Non-pigmented ciliary epithelial cell (primary cell): ENCODE data around the gene FSD1L.
A peak's percentile ranks its signal among the peaks of the same experiment; 100 is the strongest.
"Not testable (repeated sequence)": the region's sequence is repeated elsewhere in the genome, so short reads cannot be mapped to it uniquely, and the experiment has no call there.

ENCODE experiments used
- DNase-seq: peaks from one replicate; pipeline ENCODE4 v3.0.0-alpha.2; 2010; ENCODE audit warnings: low read depth

FSD1L gene

GRCh38 chr9:105485131-105485530 lies 37.3 kb downstream of the FSD1L start:
- DNase-seq, result no peak

GRCh38 chr9:105496826-105497225 lies 49.0 kb downstream of the FSD1L start:
- DNase-seq, result no peak

GRCh38 chr9:105497704-105498103 lies 49.9 kb downstream of the FSD1L start:
- no peak for DNase-seq

- DNase-seq, result no peak
Observed at GRCh38 chr9:105500108-105500766, 52.4 kb downstream of the FSD1L start.

GRCh38 chr9:105501414-105501813 lies 53.6 kb downstream of the FSD1L start:
- no peak for DNase-seq

- DNase-seq, result no peak
Observed at GRCh38 chr9:105502276-105502675, 54.4 kb downstream of the FSD1L start.

- no peak for DNase-seq
Observed at GRCh38 chr9:105503881-105504280, 56.0 kb downstream of the FSD1L start.

- no peak for DNase-seq
Observed at GRCh38 chr9:105507096-105507790, 59.4 kb downstream of the FSD1L start.

- no peak for DNase-seq
Observed at GRCh38 chr9:105508530-105508929, 60.7 kb downstream of the FSD1L start.

GRCh38 chr9:105510024-105510423 lies 62.2 kb downstream of the FSD1L start:
- DNase-seq, result peak; percentile 83

GRCh38 chr9:105511446-105511845 lies 63.6 kb downstream of the FSD1L start:
- no peak for DNase-seq

- no peak for DNase-seq
Observed at GRCh38 chr9:105515811-105516413, 68.1 kb downstream of the FSD1L start.

- not testable (repeated sequence) for DNase-seq
Observed at GRCh38 chr9:105519710-105520369, 72.0 kb downstream of the FSD1L start.

GRCh38 chr9:105520992-105521391 lies 73.2 kb downstream of the FSD1L start:
- not testable (repeated sequence) for DNase-seq

- not testable (repeated sequence) for DNase-seq
Observed at GRCh38 chr9:105522618-105523385, 75.0 kb downstream of the FSD1L start.

- DNase-seq, result no peak
Observed at GRCh38 chr9:105531530-105531929, 83.7 kb downstream of the FSD1L start.

- DNase-seq, result no peak
Observed at GRCh38 chr9:105535920-105536668, 88.3 kb downstream of the FSD1L start.

GRCh38 chr9:105539452-105539851 lies 91.6 kb downstream of the FSD1L start:
- no peak for DNase-seq

- no peak for DNase-seq
Observed at GRCh38 chr9:105541838-105542237, 94.0 kb downstream of the FSD1L start.

- no peak for DNase-seq
Observed at GRCh38 chr9:105554042-105554441, 106.2 kb downstream of the FSD1L start.
